IPS-18c (cell line): ENCODE results near the gene FRS3.
A peak's percentile ranks its signal among the peaks of the same experiment; 100 is the strongest.

ENCODE experiments used
- H3K4me3 ChIP-seq: 2 replicates; pipeline ENCODE4 v1.7.0; 2013; ENCODE audit warnings: low read depth, mild to moderate bottlenecking, low read length, moderate library complexity; ENCODE audit not compliant: insufficient read depth
- H3K9me3 ChIP-seq: one replicate; pipeline ENCODE4 v1.6.1; 2013; ENCODE audit warnings: mild to moderate bottlenecking, low read length, moderate library complexity; ENCODE audit not compliant: control insufficient read depth, insufficient read depth

The FRS3 gene

GRCh38 chr6:41799559-41799911 lies 19.8 kb upstream of the FRS3 start:
- Histone ChIP-seq H3K9me3 (no peaks in the 10 kb centered on the region), H3K4me3 (no peak overlapping the region)

GRCh38 chr6:41798901-41799558 lies 19.3 kb upstream of the FRS3 start:
- no peaks in the 10 kb centered on the region for H3K9me3 ChIP-seq

GRCh38 chr6:41796474-41796873 lies 16.8 kb upstream of the FRS3 start:
- H3K9me3 ChIP-seq, result no peaks in the 10 kb centered on the region
- no peak overlapping the region for H3K4me3 ChIP-seq

More at GRCh38 chr6:41798901-41799558, 19.3 kb upstream of the FRS3 start:
- H3K4me3 ChIP-seq, result no peak overlapping the region

GRCh38 chr6:41791984-41792383 lies 12.3 kb upstream of the FRS3 start:
- Histone ChIP-seq H3K9me3 (no peaks in the 10 kb centered on the region), H3K4me3 (no peak overlapping the region)

- Histone ChIP-seq H3K4me3 (no peak overlapping the region), H3K9me3 (no peaks in the 10 kb centered on the region)
Observed at GRCh38 chr6:41791305-41791704, 11.6 kb upstream of the FRS3 start.

- Histone ChIP-seq H3K4me3 (no peak overlapping the region), H3K9me3 (no peaks in the 10 kb centered on the region)
Observed at GRCh38 chr6:41790045-41790444, 10.3 kb upstream of the FRS3 start.

- Histone ChIP-seq H3K9me3 (no peaks in the 10 kb centered on the region), H3K4me3 (no peak overlapping the region)
Observed at GRCh38 chr6:41789390-41789724, 9.7 kb upstream of the FRS3 start.

- Histone ChIP-seq H3K4me3 (peak within 1 kb of the TSS; percentile 100), H3K9me3 (no peaks in the 10 kb centered on the region)
Observed at GRCh38 chr6:41787219-41787917, 7.7 kb upstream of the FRS3 start, which contains the start of gene TOMM6. TOMM6 (plus strand) TSS chr6:41787694; CDS start chr6:41787698, 4 bp downstream.

- no peaks in the 10 kb centered on the region for H3K9me3 ChIP-seq
- H3K4me3 ChIP-seq, result peak overlapping the region; percentile 100
Observed at GRCh38 chr6:41786451-41787218, 6.9 kb upstream of the FRS3 start.

GRCh38 chr6:41785689-41786450 lies 6.2 kb upstream of the FRS3 start:
- Histone ChIP-seq H3K4me3 (peak overlapping the region; percentile 100; the same call in 1 of the 2 replicates), H3K9me3 (no peaks in the 10 kb centered on the region)

GRCh38 chr6:41785254-41785653 lies 5.6 kb upstream of the FRS3 start:
- no peaks in the 10 kb centered on the region for H3K9me3 ChIP-seq
- H3K4me3 ChIP-seq, result no peak overlapping the region

GRCh38 chr6:41784581-41785171 lies 5.0 kb upstream of the FRS3 start:
- Histone ChIP-seq H3K9me3 (no peaks in the 10 kb centered on the region), H3K4me3 (no peak overlapping the region)

- H3K4me3 ChIP-seq, result no peak overlapping the region
- H3K9me3 ChIP-seq, result no peaks in the 10 kb centered on the region
Observed at GRCh38 chr6:41783106-41783780, 3.5 kb upstream of the FRS3 start.

- H3K4me3 ChIP-seq, result peak overlapping the region; percentile 59; the same call in 1 of the 2 replicates
- no peaks in the 10 kb centered on the region for H3K9me3 ChIP-seq
Observed at GRCh38 chr6:41781366-41781730, 1.6 kb upstream of the FRS3 start.

- no peaks in the 10 kb centered on the region for H3K9me3 ChIP-seq
- H3K4me3 ChIP-seq, result peak within 1 kb of the TSS; percentile 74
Observed at GRCh38 chr6:41780551-41781365, 1.1 kb upstream of the FRS3 start, which contains the start of gene PRICKLE4. PRICKLE4 (plus strand) TSS chr6:41780782; CDS start chr6:41783474, 2,692 bp downstream.

GRCh38 chr6:41779336-41779735 lies 364 bp downstream of the FRS3 start:
- H3K9me3 ChIP-seq, result no peaks in the 10 kb centered on the region
- peak overlapping the region; percentile 74 for H3K4me3 ChIP-seq
